Neural progenitor cell (in vitro differentiated cells): ENCODE results near the gene TRAP1. TPM values are rescaled to one million over a fixed set of nuclear protein-coding genes. Genes with fewer than 3 reads are reported as not detected.

ENCODE experiments used
- DNase-seq: peaks from one replicate; pipeline ENCODE4 v3.0.0-alpha.2; 2016; ENCODE audit warnings: low spot score
- H2AFZ ChIP-seq: fragments of 200-600 bp; sonication (generic); replicated peaks from 2 replicates; pipeline ENCODE4 v1.6.1; 2016; ENCODE audit warnings: antibody characterized with exemption
- H3F3A ChIP-seq: fragments of 200-600 bp; sonication (generic); 2 replicates; pipeline ENCODE4 v1.6.1; 2016; ENCODE audit warnings: antibody characterized with exemption, low read depth
- H3K27ac ChIP-seq: fragments of 200-600 bp; sonication (generic); 2 replicates; pipeline ENCODE4 v1.5.1; 2016; ENCODE audit warnings: mild to moderate bottlenecking
- H3K27me3 ChIP-seq: fragments of 200-600 bp; sonication (generic); 2 replicates; pipeline ENCODE4 v1.6.1; 2016; ENCODE audit warnings: mild to moderate bottlenecking, moderate library complexity
- H3K36me3 ChIP-seq: fragments of 200-600 bp; sonication (generic); 2 replicates; pipeline ENCODE4 v1.5.1; 2016
- H3K4me1 ChIP-seq: fragments of 200-600 bp; sonication (generic); 2 replicates; pipeline ENCODE4 v1.6.1; 2016; ENCODE audit warnings: mixed run types
- H3K4me2 ChIP-seq: fragments of 200-600 bp; sonication (generic); 2 replicates; pipeline ENCODE4 v1.6.1; 2016
- H3K4me3 ChIP-seq: fragments of 200-600 bp; sonication (generic); 2 replicates; pipeline ENCODE4 v1.5.1; 2016
- H3K79me2 ChIP-seq: fragments of 200-600 bp; sonication (generic); 2 replicates; pipeline ENCODE4 v1.6.1; 2016; ENCODE audit warnings: low read depth
- H3K9ac ChIP-seq: fragments of 200-600 bp; sonication (generic); 2 replicates; pipeline ENCODE4 v1.6.1; 2016
- H3K9me3 ChIP-seq: fragments of 200-600 bp; sonication (generic); 2 replicates; pipeline ENCODE4 v1.5.1; 2016; ENCODE audit warnings: low read depth
- H4K20me1 ChIP-seq: fragments of 200-600 bp; sonication (generic); 2 replicates; pipeline ENCODE4 v1.6.1; 2016; ENCODE audit warnings: low read depth
- H3K27ac Mint-ChIP-seq: 3 replicates; pipeline ENCODE4 v1.8.0; 2021; ENCODE audit warnings: mixed read lengths
- H3K27me3 Mint-ChIP-seq: 2 replicates; pipeline ENCODE4 v1.8.0; 2022; ENCODE audit warnings: low read depth, mild to moderate bottlenecking, inconsistent platforms, moderate library complexity, mixed read lengths; ENCODE audit not compliant: insufficient read depth
- H3K36me3 Mint-ChIP-seq: 3 replicates; pipeline ENCODE4 v1.8.0; 2021; ENCODE audit warnings: mixed read lengths
- H3K4me1 Mint-ChIP-seq: 3 replicates; pipeline ENCODE4 v1.8.0; 2021; ENCODE audit warnings: mixed read lengths
- H3K4me3 Mint-ChIP-seq: 3 replicates; pipeline ENCODE4 v1.8.0; 2021; ENCODE audit warnings: mild to moderate bottlenecking, moderate library complexity, mixed read lengths
- H3K9me3 Mint-ChIP-seq: 3 replicates; pipeline ENCODE4 v1.8.0; 2020; ENCODE audit warnings: mixed read lengths
- EZH2 ChIP-seq: fragments of 200-600 bp; sonication (generic); IDR thresholded peaks from 2 replicates; pipeline ENCODE4 v1.6.1; 2017; ENCODE audit warnings: antibody characterized with exemption, mild to moderate bottlenecking, moderate library complexity
- EZH2phosphoT487 ChIP-seq: fragments of 200-600 bp; sonication (generic); IDR thresholded peaks from 2 replicates; pipeline ENCODE4 v1.6.1; 2017; ENCODE audit warnings: antibody characterized with exemption
- total RNA-seq: library from RNA; depleted of rRNA; stranded (reverse); fragments of >200 nt; gene quantifications from 2 replicates; pipeline ENCODE4 v1.2.3, GENCODE V29; 2015; ENCODE audit warnings: low replicate concordance
- TF ChIP-seq, protein P1 (sequence below): fragments of 200-600 bp; sonication (generic); IDR thresholded peaks from 2 replicates; pipeline ENCODE4 v1.5.1; 2017; ENCODE audit warnings: antibody characterized with exemption, mild to moderate bottlenecking

The TRAP1 gene
- total RNA-seq, 1 donor from 2014 or later = 119 TPM

DNA sequence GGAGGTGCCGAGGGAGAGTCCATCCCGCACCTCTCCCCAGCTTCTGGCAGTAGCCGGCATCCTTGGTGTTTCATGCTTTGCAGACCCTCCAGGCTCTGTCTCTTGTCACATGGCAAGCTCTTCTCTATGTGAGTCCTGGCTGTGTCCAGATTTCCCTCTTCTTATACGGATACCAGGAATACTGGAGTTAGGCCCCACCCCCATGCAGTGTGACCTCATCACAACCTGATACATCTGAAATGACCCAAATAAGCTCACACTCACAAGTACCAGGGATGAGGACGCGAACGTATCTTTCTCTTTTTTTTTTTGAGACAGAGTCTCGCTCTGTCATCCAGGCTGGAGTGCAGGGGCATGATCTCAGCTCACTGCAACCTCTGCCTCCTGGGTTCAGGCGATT is 23.3 kb downstream of the TRAP1 start:
- Histone ChIP-seq H3F3A (no peaks in the 10 kb centered on the region), H3K4me3 (no peak overlapping the region), H2AFZ (no peak overlapping the region), H3K27me3 (no peaks in the 10 kb centered on the region), H3K27ac (no peak overlapping the region), H3K9ac (no peak overlapping the region), H3K36me3 (no peaks in the 10 kb centered on the region), H3K9me3 (no peaks in the 10 kb centered on the region), H4K20me1 (peaks cover 27% of the 10 kb centered on the region), H3K4me2 (no peak overlapping the region), H3K4me1 (no peaks in the 10 kb centered on the region), H3K79me2 (peaks cover 38% of the 10 kb centered on the region)
- DNase-seq = no peak
- TF ChIP-seq EZH2phosphoT487 (no peak), EZH2 (no peak)
- TF ChIP-seq, protein P1, sequence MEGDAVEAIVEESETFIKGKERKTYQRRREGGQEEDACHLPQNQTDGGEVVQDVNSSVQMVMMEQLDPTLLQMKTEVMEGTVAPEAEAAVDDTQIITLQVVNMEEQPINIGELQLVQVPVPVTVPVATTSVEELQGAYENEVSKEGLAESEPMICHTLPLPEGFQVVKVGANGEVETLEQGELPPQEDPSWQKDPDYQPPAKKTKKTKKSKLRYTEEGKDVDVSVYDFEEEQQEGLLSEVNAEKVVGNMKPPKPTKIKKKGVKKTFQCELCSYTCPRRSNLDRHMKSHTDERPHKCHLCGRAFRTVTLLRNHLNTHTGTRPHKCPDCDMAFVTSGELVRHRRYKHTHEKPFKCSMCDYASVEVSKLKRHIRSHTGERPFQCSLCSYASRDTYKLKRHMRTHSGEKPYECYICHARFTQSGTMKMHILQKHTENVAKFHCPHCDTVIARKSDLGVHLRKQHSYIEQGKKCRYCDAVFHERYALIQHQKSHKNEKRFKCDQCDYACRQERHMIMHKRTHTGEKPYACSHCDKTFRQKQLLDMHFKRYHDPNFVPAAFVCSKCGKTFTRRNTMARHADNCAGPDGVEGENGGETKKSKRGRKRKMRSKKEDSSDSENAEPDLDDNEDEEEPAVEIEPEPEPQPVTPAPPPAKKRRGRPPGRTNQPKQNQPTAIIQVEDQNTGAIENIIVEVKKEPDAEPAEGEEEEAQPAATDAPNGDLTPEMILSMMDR = no peak
- Mint-ChIP-seq H3K27ac (no peak overlapping the region), H3K9me3 (no peaks in the 10 kb centered on the region), H3K4me3 (no peak overlapping the region), H3K36me3 (peaks cover 4% of the 10 kb centered on the region), H3K4me1 (peaks cover 16% of the 10 kb centered on the region), H3K27me3 (no peaks in the 10 kb centered on the region)

DNA sequence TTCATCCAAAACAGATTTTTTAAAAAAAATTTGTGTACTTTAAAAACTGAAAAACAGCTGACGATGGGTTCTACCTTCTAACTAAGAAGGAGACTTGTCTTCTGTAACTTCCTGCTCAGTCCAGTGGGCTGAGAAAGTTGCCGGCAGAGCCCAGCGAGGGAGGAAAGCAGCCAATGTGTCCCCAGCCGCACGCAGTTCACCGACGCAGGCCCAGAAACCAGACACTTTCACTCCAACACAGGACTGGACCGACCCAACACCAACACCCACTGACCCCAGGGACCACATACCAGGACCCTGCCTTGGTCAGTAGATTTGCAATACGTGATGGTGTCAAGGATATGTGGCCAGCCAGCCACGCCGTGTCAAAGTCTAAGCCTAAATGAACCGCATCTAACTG is 25.6 kb downstream of the TRAP1 start:
- no peak for DNase-seq
- no peak overlapping the region for H3K4me2 ChIP-seq
- H3K4me3 Mint-ChIP-seq = no peak overlapping the region
- H2AFZ ChIP-seq = no peak overlapping the region
- H3K36me3 ChIP-seq = no peaks in the 10 kb centered on the region
- H3K27ac ChIP-seq = no peak overlapping the region
- peaks cover 27% of the 10 kb centered on the region for H4K20me1 ChIP-seq
- H3K79me2 ChIP-seq = peaks cover 17% of the 10 kb centered on the region
- no peaks in the 10 kb centered on the region for H3F3A ChIP-seq
- H3K36me3 Mint-ChIP-seq = peaks cover 8% of the 10 kb centered on the region
- TF ChIP-seq EZH2phosphoT487 = no peak
- TF ChIP-seq, protein P1 = no peak
- no peak for TF ChIP-seq EZH2
- no peaks in the 10 kb centered on the region for H3K27me3 ChIP-seq
- no peak overlapping the region for H3K9ac ChIP-seq
- H3K27ac Mint-ChIP-seq = no peak overlapping the region
- no peaks in the 10 kb centered on the region for H3K9me3 ChIP-seq
- H3K9me3 Mint-ChIP-seq = no peaks in the 10 kb centered on the region
- H3K4me1 ChIP-seq = no peaks in the 10 kb centered on the region
- H3K4me1 Mint-ChIP-seq = peaks cover 16% of the 10 kb centered on the region
- no peaks in the 10 kb centered on the region for H3K27me3 Mint-ChIP-seq
- H3K4me3 ChIP-seq = no peak overlapping the region

DNA sequence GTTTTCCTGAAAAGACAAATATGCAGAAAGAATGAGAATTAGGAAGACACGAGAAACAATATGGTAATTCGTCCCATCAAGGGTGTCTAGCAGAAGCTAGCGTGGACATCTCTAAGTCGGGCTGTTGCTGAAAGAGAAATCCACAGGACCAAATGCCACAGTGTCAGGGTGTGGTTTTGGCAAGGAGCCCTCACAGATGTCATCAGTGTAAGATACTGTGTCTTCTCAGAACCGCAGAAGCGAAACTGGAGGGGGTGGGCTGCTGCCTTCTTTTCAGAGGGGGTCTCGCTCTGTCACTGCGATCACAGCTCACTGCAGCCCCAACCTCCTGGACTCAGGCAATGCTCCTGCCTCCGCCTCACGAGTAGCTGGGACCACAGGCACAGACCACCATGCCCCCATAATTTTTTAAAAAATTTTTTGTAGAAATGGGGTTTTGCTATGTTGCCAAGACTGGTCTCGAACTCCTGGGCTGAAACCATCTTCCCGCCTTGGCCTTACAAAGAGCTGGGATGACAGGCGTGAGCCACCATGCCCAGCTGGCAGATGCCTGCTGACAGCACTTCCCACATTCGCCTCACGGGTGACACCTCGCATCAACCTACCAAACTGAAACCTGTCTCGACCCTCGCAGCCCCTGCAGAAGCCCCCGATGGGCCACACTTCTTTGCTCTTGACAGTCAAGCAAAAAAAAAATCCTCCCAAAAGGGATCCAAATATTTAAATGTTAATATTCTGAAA is 26.2 kb downstream of the TRAP1 start:
- H3K4me1 Mint-ChIP-seq = peaks cover 14% of the 10 kb centered on the region
- Histone ChIP-seq H2AFZ (no peak overlapping the region), H3K36me3 (no peaks in the 10 kb centered on the region), H4K20me1 (peaks cover 22% of the 10 kb centered on the region), H3F3A (no peaks in the 10 kb centered on the region), H3K9me3 (no peaks in the 10 kb centered on the region), H3K27ac (no peak overlapping the region), H3K4me2 (no peak overlapping the region), H3K4me1 (no peaks in the 10 kb centered on the region), H3K27me3 (no peaks in the 10 kb centered on the region), H3K79me2 (peaks cover 11% of the 10 kb centered on the region), H3K4me3 (no peak overlapping the region), H3K9ac (no peak overlapping the region)
- no peak for TF ChIP-seq EZH2phosphoT487
- TF ChIP-seq, protein P1 = no peak
- no peaks in the 10 kb centered on the region for H3K9me3 Mint-ChIP-seq
- H3K27me3 Mint-ChIP-seq = no peaks in the 10 kb centered on the region
- no peak for DNase-seq
- peaks cover 8% of the 10 kb centered on the region for H3K36me3 Mint-ChIP-seq
- peak overlapping the region; percentile 46 for H3K4me3 Mint-ChIP-seq
- H3K27ac Mint-ChIP-seq = peak overlapping the region; percentile 31
